HG03060 (cell line): ENCODE measurements around the gene PRDM16.

Source experiments
- ATAC-seq: cut with Tn5 transposase; IDR thresholded peaks from one replicate; pipeline ENCODE4 v1.9.1; 2021; ENCODE audit warnings: low read depth, moderate number of reproducible peaks; ENCODE audit not compliant: unreplicated experiment

Gene PRDM16

DNA sequence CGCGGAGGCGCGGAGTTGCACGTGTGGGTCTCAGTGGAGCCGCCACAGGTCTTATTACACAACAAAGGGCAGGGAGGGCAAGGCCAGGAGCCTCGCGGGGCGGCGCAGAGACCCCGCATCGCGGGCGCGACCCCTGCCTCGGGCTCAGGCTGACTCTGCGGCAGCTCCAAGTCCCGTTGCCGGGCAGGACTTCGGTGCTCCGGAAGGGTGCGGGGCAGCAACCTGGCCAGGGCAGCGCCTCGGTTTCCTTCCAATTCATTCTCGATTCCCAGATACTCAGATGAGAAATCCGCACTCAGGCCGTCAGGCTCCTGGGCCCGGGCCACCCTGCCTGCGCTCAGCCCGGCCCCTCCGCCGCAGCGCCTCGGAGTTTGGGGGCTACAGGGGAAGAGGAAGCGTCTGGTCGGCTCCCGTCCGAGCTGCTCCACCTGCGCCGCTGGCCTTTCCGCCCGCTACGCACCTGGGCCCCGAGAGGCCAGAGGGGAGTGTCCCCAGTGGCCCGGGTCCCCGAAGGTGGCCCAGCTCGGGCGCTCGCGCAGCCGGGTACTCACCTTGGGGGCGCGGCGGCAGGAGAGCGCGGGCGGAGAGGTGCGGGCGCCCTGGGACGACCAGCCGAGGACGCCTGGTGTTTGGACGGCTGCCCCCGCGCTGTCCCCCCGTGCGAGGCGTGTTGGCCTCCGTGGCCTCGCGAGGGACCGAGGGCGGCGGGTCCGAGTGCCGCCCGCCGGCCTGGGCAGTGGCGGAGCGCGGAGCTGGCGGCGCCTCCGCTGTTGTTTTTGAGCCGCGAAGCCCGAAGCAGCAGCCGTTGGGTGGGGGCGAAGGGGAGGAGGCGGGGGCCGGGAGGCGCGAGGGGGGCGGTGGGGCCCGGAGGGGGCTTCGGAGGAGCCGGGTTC is 1.1 kb upstream of the PRDM16 start:
- ATAC-seq = no peak

GRCh38 chr1:3069491-3070308 is 697 bp downstream of the PRDM16 start:
- no peak for ATAC-seq

- no peak for ATAC-seq
Observed at GRCh38 chr1:3070309-3070643, 1.3 kb downstream of the PRDM16 start.

DNA sequence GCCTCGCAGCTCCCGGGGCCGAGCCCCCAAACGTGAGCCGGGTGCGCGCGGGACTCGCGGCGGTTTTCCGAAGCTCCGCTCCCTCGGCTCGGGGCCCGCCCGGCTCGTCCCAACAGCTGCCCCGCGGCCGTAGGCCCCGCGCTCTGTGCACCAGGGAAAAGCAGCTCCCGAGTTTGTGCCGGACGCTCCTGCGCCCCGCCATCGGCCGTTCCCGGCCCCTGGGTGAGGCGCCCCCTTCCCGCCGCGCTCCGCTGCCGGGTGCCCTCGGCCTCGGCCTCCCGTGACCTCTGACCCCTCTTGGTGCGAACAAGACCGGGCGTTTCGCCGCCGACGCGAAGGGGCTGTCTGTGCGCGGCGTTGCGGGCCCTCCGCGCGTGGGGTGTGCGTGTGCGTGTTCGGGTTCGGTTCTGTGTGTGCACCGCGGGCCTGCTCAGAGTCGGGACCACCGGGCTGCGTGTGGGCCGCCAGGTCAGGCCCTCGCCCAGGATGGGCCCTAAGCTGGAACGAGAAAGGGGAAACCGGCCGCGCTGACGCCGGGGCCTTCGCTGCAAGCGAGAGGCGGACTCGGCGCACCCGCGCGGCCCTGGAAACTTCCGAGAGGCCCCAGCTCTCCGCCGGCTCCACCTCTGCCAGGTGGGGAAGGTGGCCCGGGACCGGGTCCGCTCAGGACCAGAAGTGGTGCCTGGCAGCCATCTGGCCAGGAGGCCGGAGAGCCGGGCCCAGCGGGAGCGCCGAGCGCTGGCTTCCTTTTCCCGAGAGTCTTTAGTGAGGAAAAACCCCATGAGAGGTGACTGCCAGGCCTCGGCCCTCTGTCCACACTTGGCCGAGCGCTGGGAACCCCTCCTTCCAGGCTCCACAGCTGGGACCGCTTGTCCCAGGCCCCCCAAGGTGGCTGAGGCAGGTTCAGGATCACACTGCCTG is 1.9 kb downstream of the PRDM16 start:
- no peak for ATAC-seq

DNA sequence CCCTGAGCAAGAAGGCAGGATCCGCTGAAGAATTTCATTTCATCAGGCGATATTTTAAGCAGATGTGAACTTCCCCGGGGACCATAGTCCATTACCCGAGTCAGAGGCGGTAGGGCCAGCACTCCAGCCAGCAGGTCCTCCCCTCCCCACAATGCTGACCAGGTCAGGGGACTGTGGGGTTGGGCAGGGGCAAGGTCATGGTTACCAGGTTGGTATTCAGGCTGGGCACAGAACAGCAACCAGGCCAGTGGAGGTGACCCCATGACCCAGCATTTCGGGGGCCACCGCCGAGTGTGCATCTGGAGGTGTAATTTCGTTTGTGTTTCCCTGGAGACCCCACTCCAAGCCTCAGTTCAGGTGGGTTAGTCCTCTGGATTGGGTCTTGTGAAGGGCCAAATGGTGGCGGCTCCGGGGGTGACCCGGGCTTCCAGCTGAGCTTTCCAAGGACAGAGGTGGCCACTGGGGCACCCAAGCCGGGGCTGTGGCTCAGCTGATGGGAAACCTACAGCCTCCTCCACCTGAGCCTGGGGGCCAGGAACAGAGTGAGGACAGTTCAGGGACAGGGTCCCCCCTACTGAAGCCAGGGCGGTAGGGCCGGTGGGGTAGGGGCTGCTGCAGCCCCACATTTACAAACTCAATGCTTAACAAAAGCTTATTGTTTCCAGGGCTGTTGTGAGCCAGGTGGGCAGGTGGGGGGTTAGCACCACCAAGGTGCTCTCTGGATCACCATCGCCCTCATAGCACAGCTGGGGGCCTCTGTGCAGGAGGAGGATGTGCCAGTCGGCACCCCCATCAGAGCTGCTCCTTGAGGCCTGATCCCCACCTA is 2.8 kb downstream of the PRDM16 start:
- ATAC-seq = no peak

DNA sequence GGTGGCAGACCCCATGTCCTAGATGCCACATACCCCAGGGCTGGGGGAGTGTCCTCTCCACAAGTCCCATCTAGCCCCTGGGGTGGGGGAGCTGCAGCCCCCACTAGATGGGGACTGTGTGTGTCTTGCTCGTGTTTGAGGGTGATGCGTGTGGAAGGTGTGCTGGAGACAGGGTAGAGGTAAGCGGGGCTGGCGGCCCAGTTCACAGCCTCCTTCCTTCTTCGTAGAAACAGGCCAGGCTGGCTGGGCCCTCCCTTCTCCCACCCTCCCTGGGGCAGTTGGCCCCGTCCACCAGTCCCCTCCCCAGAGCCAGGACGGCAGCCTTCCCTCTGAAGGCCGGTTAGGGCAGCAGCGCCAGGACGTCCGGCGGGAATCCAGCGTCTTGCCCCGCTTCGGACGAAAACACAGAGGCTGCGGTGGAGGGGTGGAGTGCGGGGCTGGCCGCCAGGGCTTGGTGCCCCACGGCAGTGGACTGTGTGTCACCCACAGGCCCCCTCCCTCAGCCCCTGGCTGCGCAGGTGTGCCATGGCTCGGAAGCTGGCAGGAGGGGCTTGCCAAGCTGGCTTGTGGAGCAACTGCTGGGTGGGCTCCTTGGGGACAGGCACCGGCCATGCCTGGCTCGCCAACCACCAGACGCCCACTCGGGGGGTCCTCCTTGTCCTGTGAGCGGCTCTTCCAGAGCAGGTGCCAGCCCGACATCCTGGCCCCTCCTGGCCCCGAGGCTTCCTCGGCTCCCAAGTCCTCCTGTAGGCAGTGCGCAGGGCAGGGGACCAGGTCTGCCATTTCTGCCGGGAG is 3.6 kb downstream of the PRDM16 start:
- ATAC-seq = no peak

GRCh38 chr1:3073186-3073488 is 4.1 kb downstream of the PRDM16 start:
- ATAC-seq = no peak

DNA sequence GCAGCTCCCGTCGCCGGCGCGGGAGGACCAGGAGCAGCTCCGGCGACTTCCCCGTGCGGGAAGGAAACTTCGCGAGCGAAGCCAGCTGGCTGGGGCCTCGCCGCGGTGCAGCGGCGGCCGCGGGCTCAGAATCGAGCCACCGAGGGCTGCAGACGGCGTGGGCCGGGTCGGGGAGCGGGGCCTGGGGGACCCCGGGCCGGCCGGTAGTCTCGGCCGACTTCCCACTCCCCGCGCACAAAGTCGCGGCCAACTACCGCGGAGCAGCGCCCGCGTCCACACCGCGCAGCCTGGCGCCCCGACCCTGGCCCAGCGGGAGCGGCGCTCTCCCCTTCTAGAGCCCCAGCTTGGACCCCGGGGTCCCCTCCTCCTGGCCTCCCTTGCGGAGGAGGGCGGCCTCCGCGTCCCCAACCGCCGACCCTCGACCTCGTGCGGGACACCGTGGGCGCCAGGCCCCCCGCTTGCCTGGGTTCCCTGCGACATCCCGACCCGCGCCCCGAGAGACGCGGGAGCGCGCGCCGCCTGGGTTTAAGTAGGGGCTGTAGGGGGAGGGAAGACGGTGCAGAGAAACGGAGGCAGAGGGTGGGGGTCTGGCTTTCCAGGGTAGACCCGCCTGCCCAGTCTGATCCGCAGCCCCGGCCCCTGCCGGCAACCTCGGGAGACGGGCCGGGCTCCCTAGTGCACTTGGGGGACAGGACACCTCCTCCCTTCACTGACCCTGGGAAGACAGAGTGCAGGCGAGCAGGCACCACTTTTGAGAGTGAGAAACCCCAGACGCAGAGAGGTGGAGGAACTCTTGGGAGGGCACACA is 4.7 kb downstream of the PRDM16 start:
- no peak for ATAC-seq

DNA sequence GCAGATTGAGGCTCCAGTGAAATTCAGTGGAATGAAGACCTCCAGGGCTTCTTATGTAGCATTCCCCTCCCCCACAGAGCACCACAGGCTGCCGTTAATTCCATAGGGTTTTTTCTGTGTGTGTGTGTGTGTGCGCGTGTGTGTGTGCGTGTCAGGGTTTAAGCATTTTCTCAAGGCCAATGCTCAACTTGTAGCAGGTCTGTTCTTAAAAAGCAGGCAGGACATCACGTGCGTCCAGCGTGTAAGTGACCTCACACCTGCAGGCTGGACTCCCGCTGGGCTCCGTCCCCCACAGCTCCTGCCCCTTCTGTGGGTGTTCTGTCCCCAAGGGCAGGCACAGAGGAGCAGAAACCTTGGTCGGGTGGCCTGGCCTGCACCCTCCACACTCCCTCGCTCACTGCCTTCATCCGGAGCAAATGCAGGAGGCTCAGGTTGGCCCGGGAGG is 5.3 kb downstream of the PRDM16 start:
- ATAC-seq = no peak

DNA sequence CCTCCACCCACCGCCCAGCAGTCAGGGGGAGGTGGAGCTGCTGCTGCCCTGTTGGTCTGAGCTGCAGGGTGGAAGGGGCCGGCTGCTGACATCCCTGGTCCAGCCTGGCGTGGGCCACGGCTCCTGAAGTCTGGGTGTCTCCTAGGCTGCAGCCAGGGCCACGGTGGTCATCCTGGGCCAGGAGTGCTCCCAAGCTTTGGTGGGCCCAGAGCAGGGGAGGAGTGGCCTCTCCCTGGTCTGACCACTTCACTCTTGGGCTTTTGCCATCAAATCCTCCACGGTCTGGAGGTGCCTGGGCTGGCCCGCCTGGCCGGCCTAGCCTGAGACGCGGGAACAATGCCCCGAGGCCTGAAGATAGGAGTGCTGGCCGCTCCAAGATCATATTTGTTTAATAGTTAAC is 5.8 kb downstream of the PRDM16 start:
- no peak for ATAC-seq

DNA sequence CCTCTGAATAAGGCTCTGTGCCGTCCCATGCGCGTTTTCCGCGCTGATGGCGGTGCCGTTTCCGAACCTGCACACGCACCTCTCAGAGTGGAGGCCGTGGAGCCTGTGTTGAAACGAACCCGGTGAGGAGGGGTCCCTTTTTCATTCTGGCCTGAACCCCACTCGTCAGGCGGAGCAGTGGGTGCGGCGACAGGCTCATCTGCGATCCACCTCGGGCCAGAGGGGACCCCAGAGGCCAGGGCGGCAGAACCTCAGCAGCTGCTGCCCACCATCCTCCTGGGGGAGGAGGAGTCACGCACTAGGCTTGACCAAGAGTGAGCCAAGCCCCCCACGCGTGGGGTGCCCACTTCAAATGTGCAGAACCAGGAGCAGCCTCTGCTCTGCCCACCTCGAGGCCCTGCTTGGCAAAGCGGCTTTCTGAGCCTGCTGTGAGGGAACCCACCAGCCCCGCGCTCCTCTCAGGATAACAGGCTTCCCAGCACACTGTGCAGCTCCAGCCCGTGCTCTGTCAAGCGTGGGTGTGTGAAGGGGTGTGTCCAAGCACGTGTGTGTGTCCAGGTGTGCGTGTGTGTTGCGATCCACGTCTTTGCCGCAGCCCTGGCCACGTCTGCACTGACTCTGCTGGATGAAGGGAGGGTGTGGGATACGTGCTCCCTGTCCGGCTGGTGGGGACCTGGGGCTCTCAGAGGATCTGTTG is 6.8 kb downstream of the PRDM16 start:
- ATAC-seq = no peak

DNA sequence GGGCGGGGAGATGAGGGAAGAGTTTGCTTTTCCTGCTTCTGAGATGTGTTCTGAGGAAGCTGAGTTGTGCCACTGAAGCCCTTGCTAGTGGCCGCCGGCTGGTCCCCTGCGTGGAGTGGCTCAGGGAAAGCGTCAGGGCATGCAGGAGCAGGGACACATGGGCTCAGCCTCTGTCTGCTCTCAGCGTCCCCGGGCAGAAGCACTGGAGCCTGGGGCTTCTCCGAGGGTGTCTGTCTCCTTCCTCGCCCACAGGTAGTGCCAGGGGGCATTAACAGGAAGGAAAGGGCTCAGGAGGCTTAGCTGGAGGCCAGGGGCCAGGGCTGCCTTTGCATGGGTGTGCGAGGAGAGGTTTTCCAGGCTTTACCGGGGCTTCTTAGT is 7.3 kb downstream of the PRDM16 start:
- ATAC-seq = no peak

GRCh38 chr1:3077081-3077480 is 8.1 kb downstream of the PRDM16 start:
- ATAC-seq = no peak

GRCh38 chr1:3077561-3077960 is 8.6 kb downstream of the PRDM16 start:
- ATAC-seq = no peak

GRCh38 chr1:3078430-3078861 is 9.4 kb downstream of the PRDM16 start:
- ATAC-seq = no peak

- no peak for ATAC-seq
Observed at GRCh38 chr1:3078871-3079270, 9.9 kb downstream of the PRDM16 start.

DNA sequence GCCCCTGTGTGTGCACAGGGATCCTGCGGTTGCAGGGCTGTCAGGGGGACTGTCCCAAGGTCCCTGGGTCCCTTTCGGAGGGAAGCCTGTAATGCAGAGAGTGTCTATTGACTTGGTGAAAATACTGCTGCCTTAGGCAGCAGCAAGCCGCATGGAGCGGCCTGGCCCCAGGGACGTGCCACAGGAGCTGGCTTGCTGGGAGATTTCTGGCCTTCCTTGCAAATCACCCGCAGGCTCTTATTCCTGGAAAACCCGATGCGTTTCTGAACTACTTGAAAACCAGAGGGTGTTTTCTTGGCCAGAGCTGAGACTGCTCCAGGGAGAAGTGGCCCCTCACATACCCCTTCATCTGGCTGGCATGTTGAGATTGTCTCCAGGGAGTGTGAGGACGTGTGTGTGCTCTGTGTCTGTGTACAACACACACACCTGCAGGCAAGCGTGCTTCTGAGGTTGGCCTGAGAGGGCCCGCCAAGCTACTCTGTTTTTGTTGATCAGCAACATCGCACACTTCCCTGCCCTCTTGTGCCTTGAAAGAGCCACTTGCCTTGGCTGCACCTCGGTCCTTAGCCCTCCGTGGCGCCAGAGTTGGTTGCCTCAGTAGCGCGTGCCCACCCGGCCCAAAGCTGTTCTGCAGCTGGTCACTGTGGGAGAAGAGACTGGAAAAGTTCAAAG is 10.5 kb downstream of the PRDM16 start:
- no peak for ATAC-seq
